Body of pancreas (tissue), 4 donors: ENCODE data around the gene TSPOAP1.

ENCODE experiments used
- CTCF ChIP-seq, 7 experiments: fragments of 450-650 bp in 4 of 7; fragments of 200-600 bp in 3 of 7; sonication (generic) in 3 of 7; IDR thresholded peaks; one replicate each; pipeline ENCODE4 v1.5.1; 2016 to 2019; ENCODE audit warnings: antibody characterized with exemption in 7 of 7
- POLR2A ChIP-seq, 3 donors: fragments of 450-650 bp; IDR thresholded peaks; one replicate each; pipeline ENCODE4 v1.6.1; 2016; ENCODE audit warnings: antibody characterized with exemption in 3 of 3, mild to moderate bottlenecking in 2 of 3

- TF ChIP-seq POLR2A (IDR thresholded peaks at IDR 0.05), result no peak
- TF ChIP-seq CTCF (IDR thresholded peaks at IDR 0.05), result no peak
These were observed 17.8 kb downstream of the TSPOAP1 start for GRCh38 chr17:58310511-58311428.
